ENCODE results near the gene VANGL1.
A peak's percentile ranks its signal among the peaks of the same experiment; 100 is the strongest.

VANGL1 gene

DNA sequence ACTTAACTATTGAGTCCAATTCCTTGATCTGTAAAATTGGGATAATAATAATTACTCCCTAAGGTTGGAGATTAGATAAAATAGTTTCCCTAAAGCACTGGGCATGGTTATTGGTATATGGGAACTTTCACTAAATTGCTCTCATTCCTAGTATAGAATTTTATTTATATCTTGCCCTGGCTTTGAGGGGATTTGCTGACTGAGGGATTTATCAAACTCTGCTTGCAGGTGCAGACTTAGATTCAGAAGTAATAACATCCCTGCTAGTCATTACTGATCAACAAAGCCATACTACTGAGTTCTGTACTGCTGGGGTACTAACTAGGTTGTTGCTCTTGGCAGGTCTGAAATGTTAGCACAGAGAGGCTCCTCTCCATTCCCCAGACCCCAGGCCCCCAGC is 84.8 kb downstream of the VANGL1 start:
- no peak for DNase-seq
- H3K27me3 ChIP-seq (replicated peaks) = no peaks in the 10 kb centered on the region
- TF ChIP-seq, protein P1, sequence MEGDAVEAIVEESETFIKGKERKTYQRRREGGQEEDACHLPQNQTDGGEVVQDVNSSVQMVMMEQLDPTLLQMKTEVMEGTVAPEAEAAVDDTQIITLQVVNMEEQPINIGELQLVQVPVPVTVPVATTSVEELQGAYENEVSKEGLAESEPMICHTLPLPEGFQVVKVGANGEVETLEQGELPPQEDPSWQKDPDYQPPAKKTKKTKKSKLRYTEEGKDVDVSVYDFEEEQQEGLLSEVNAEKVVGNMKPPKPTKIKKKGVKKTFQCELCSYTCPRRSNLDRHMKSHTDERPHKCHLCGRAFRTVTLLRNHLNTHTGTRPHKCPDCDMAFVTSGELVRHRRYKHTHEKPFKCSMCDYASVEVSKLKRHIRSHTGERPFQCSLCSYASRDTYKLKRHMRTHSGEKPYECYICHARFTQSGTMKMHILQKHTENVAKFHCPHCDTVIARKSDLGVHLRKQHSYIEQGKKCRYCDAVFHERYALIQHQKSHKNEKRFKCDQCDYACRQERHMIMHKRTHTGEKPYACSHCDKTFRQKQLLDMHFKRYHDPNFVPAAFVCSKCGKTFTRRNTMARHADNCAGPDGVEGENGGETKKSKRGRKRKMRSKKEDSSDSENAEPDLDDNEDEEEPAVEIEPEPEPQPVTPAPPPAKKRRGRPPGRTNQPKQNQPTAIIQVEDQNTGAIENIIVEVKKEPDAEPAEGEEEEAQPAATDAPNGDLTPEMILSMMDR (IDR thresholded peaks at IDR 0.05; ENCODE audit: low read depth, low read length, missing control alignments) = no peak
- no peak overlapping the region for H3K4me3 ChIP-seq (ENCODE audit: low read depth, low read length)
- in situ Hi-C loops (cut with HindIII; ENCODE audit: low pct_ligation_motif_present, low sequenced_read_pairs) = no loop called here
- H3K36me3 ChIP-seq (replicated peaks) = no peaks in the 10 kb centered on the region
- H3K27ac ChIP-seq = no peak overlapping the region

DNA sequence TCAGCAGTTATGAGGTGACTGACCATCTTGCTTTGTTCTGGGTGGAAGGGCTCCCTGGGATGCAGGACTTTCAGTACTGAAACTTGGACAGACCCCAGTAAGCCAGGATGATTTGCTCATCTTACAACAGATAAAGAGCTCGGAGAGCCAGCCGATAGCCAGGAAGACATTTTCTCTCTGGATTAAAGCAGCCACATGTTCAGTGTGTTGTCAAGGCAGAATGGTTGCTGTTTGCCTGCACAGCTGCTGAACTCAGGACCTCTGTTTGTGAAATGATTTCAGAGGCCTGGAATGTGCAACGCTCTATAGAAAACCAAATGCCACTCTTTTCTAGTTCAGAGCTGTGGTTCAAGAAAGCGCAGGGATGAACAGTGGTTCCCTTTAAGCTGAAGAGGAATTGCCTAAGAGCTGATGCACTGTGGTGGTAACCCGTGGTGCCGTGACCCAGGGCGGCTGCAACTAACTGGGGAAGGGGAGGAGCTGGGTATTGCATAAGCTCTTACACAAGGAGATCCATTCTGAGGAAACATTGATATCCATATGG is 86.0 kb downstream of the VANGL1 start:
- Histone ChIP-seq H3K36me3 (replicated peaks) (no peaks in the 10 kb centered on the region), H3K27ac (peak overlapping the region; percentile 76), H3K27me3 (replicated peaks) (no peaks in the 10 kb centered on the region), H3K4me3 (ENCODE audit: low read depth, low read length) (no peak overlapping the region)
- DNase-seq = peak; percentile 95
- in situ Hi-C loops (cut with HindIII; ENCODE audit: low pct_ligation_motif_present, low sequenced_read_pairs) = no loop called here
- TF ChIP-seq, protein P1 (IDR thresholded peaks at IDR 0.05; ENCODE audit: low read depth, low read length, missing control alignments) = no peak

DNA sequence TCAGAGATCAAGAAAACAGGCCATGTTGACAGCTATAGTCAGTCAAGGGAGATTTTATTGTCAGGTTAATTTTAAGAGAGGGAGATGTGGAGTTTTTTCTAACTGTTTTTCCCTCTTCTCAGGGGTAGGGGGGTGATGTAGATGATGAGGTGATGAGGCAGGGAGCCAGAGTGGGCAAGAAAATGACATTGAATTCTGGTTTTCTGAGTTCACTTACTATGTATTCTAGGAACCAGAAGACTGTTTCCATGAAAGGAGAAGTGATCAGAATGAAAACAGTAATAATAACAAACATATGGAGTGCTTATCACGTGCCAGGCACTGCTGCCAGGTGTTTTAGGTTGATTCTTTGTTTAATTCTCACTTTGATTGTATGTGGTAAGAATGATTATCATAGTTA is 86.6 kb downstream of the VANGL1 start:
- TF ChIP-seq, protein P1 (IDR thresholded peaks at IDR 0.05; ENCODE audit: low read depth, low read length, missing control alignments) = no peak
- no peak overlapping the region for H3K4me3 ChIP-seq (ENCODE audit: low read depth, low read length)
- no peak for DNase-seq
- no peaks in the 10 kb centered on the region for H3K27me3 ChIP-seq (replicated peaks)
- peak overlapping the region; percentile 76 for H3K27ac ChIP-seq
- in situ Hi-C loops (cut with HindIII; ENCODE audit: low pct_ligation_motif_present, low sequenced_read_pairs) = no loop called here
- no peaks in the 10 kb centered on the region for H3K36me3 ChIP-seq (replicated peaks)

DNA sequence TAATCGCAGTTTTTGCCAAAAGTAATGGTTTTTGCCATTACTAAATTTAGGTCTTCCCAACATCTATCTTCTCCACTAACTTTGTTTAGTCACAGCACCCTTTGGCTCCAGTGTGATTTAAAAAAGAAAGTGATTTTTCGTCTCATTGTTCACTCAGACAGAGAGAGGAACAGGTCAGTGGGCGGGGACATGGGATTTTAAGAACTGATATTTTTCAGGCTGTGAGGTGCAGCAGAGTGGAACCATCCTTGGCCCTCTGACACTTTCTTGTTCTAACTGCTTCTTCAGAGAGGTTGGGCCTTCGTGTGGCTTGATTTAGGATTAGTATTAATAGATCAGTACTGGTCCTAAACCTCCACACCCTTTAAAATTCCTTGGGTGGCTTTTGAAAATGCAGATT is 88.0 kb downstream of the VANGL1 start:
- no peak overlapping the region for H3K27ac ChIP-seq
- no peak overlapping the region for H3K4me3 ChIP-seq (ENCODE audit: low read depth, low read length)
- in situ Hi-C loops (cut with HindIII; ENCODE audit: low pct_ligation_motif_present, low sequenced_read_pairs) = no loop called here
- no peaks in the 10 kb centered on the region for H3K27me3 ChIP-seq (replicated peaks)
- TF ChIP-seq, protein P1 (IDR thresholded peaks at IDR 0.05; ENCODE audit: low read depth, low read length, missing control alignments) = no peak
- no peaks in the 10 kb centered on the region for H3K36me3 ChIP-seq (replicated peaks)
- DNase-seq = no peak

DNA sequence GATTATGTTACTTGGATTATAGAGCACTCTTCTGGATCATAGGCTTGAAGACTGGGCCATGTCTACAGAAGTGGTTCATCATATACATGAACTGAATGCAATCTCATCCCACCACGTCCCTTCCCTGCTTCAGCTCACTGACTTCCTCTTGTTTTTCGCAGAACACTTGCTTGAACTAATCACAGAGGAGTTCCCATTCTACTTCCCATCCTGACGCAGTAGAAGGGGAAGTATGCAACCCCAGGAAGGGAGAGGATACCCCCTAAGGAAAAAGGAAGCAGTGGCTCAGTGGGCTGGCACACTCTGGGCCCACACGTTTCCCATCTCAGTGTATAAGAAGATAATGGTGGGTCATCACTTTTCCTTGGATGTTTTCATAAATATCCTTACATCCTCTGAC is 90.5 kb downstream of the VANGL1 start:
- H3K4me3 ChIP-seq (ENCODE audit: low read depth, low read length) = no peak overlapping the region
- DNase-seq = no peak
- no peak overlapping the region for H3K27ac ChIP-seq
- TF ChIP-seq, protein P1 (IDR thresholded peaks at IDR 0.05; ENCODE audit: low read depth, low read length, missing control alignments) = no peak
- H3K27me3 ChIP-seq (replicated peaks) = no peaks in the 10 kb centered on the region
- no peaks in the 10 kb centered on the region for H3K36me3 ChIP-seq (replicated peaks)
- in situ Hi-C loops (cut with HindIII; ENCODE audit: low pct_ligation_motif_present, low sequenced_read_pairs) = no loop called here

DNA sequence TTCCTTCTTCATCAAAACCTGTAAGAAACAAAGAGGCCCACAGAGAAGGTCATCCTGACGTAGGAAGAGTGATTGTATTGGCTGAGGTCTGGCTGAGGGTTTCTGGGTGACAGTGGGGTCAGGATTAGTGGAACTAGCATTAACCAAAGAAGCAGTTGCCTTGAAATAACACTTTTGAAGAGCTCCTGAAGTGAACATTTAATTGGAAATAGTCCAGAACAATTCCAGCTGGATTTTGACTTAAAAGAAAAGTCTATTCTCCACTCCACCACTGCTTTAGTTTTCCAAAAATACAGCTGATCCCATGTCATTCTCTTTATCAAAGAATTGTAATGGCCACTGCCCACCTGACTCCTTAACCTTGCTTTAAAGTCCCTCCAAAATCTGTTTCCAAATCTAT is 99.0 kb downstream of the VANGL1 start:
- Histone ChIP-seq H3K27ac (no peak overlapping the region), H3K27me3 (replicated peaks) (no peaks in the 10 kb centered on the region), H3K36me3 (replicated peaks) (no peaks in the 10 kb centered on the region), H3K4me3 (ENCODE audit: low read depth, low read length) (no peak overlapping the region)
- in situ Hi-C loops (cut with HindIII; ENCODE audit: low pct_ligation_motif_present, low sequenced_read_pairs) = no loop called here
- TF ChIP-seq, protein P1 (IDR thresholded peaks at IDR 0.05; ENCODE audit: low read depth, low read length, missing control alignments) = no peak
- no peak for DNase-seq

All from brain microvascular endothelial cell (primary cell).